GM10266 (cell line): ENCODE measurements around the gene GJC1.

ENCODE experiments used
- DNase-seq: peaks from one replicate; pipeline ENCODE4 v3.0.0; 2012; ENCODE audit errors: extremely low spot score
- TF ChIP-seq, protein P1 (sequence below): IDR thresholded peaks from 2 replicates; pipeline ENCODE4 v1.5.1; 2012; ENCODE audit warnings: mild to moderate bottlenecking, low read depth; ENCODE audit not compliant: control insufficient read depth, insufficient read depth; ENCODE audit errors: missing control alignments

The GJC1 gene

DNA sequence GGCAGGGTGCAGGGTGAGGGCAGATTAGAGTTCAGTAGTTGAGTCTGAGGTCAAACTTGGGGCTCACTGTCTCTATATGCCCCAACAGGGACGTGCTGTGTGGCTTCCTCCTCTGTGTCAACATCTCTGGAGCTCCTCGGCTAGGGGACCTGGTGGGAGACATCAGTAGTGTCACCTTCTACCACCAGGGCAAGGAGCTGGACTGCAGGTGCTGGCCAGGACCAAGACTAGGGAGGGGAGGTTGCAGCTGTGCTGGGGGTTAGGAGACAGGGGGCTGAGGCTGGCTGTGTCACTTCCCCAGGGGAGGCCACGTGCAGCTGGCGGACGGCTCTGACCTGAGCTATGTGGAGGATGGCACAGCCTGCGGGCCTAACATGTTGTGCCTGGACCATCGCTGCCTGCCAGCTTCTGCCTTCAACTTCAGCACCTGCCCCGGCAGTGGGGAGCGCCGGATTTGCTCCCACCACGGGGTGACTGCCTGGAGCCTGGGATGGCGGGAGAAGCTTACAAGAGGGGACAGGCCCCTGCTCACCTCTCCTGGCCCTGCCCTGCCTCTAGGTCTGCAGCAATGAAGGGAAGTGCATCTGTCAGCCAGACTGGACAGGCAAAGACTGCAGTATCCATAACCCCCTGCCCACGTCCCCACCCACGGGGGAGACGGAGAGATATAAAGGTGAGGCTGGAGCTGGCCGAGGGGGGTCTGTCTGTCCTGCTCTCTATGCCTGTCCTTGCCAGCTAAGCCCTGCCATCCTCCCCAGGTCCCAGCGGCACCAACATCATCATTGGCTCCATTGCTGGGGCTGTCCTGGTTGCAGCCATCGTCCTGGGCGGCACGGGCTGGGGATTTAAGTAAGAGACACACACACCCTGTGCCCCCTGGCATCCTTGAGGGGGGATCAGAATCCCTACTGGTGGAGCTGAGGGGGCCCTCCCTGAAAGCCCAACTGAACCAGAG lies 52.4 kb downstream of the GJC1 start:
- no peak for DNase-seq
- TF ChIP-seq, protein P1, sequence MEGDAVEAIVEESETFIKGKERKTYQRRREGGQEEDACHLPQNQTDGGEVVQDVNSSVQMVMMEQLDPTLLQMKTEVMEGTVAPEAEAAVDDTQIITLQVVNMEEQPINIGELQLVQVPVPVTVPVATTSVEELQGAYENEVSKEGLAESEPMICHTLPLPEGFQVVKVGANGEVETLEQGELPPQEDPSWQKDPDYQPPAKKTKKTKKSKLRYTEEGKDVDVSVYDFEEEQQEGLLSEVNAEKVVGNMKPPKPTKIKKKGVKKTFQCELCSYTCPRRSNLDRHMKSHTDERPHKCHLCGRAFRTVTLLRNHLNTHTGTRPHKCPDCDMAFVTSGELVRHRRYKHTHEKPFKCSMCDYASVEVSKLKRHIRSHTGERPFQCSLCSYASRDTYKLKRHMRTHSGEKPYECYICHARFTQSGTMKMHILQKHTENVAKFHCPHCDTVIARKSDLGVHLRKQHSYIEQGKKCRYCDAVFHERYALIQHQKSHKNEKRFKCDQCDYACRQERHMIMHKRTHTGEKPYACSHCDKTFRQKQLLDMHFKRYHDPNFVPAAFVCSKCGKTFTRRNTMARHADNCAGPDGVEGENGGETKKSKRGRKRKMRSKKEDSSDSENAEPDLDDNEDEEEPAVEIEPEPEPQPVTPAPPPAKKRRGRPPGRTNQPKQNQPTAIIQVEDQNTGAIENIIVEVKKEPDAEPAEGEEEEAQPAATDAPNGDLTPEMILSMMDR, result no peak

DNA sequence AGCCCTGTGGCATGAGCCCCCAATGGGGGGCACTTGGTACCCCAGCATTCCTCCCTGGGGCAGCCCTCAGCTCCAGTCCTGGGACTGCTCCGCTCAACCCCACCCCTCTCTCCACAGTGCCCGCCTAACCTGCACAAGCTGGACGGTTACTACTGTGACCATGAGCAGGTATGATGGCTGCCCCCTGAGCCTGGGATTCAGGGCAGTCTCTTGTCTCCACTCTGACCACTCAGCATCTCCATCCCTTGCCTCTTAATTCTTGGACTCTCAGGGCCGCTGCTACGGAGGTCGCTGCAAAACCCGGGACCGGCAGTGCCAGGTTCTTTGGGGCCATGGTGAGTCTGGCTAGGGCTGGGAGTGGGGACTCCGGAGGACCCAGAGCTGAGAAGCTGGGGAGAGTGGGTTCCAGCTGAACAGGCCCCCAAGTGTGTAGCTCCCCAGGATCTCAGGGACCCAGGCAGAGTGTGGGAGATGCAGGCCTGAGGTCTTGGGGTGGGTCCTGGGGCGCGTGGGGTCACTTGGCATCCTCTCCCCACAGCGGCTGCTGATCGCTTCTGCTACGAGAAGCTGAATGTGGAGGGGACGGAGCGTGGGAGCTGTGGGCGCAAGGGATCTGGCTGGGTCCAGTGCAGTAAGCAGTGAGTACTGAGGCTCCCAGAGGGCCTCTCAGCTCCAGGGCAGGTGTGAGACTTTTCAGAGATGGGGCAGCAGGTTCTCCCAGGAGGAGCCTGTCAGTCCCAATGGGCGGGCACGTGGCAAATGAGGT lies 53.3 kb downstream of the GJC1 start:
- TF ChIP-seq, protein P1, result no peak
- no peak for DNase-seq

DNA sequence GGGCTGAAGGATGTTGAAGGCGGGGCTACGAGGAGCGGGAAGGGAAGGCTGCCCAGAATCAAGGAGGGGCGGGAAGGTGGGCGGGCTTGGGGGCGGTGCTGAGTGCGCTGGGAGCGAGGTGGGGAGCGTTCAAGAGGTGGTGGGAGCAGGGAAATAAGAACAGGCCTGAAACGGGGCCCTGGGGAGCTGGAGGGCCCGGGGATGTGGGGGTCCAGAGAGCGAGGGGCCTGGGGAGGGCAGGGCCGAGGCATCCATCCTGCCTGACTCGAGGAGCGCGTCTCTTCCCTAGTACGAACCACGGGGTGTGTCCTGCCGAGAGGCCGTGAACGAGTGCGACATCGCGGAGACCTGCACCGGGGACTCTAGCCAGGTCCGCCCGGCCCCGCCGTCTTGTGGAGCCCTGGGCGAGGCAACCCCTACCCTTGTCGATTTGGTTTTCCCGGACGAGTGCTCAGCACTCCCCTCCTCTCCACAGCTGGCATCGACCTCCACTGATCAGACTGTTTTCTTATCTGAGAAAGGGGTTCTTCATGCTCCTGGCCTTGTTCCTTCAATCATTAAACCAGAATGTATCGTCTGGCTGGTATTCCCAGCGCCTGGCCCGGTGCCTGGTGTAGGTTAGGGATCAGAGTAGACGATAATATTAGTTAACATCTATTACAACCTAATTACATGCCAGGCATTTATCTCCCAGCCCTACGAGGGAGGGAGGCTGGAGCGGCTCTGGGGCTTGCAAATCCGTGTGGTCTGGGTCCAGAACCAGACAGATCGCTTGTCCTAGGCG lies 54.1 kb downstream of the GJC1 start:
- TF ChIP-seq, protein P1, result no peak
- no peak for DNase-seq

GRCh38 chr17:44775136-44775837 lies 54.8 kb downstream of the GJC1 start:
- DNase-seq, result peak; percentile 98
- TF ChIP-seq, protein P1, result no peak

DNA sequence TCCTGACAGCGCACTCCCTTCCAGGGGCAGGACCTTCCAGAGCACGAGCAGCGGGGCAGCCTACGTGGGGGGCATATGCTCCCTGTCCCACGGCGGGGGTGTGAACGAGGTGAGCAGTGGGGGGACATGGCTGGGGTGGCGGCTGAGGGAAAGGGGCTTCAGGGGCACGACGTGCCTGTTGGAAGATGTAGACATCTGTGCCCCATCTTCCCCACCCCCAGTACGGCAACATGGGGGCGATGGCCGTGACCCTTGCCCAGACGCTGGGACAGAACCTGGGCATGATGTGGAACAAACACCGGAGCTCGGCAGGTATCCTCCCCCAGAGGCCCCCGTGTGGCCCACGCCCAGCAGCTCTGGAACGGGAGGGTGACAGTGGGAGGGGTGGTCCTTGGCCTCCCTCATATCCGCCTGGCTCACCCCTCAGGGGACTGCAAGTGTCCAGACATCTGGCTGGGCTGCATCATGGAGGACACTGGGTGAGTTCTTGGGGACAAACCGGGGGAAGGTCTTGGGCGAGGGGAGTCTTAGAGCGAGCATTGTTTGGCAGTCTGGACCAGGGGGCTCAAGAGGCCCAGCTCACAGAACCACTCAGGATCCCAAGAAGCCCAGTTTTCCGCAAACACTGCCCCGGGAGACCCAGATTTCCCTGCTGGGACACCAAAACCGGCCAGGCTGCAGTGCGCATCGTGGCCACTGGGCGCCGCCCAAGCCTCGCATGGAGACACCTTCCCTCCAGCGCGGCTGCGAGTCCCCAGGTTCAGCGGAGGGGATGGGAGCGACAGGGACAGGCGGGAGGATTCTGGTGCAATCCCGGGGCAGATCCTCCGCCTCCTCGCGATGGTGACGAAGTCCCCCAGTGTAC lies 55.6 kb downstream of the GJC1 start:
- TF ChIP-seq, protein P1, result peak; percentile 100
- peak; percentile 89 for DNase-seq

DNA sequence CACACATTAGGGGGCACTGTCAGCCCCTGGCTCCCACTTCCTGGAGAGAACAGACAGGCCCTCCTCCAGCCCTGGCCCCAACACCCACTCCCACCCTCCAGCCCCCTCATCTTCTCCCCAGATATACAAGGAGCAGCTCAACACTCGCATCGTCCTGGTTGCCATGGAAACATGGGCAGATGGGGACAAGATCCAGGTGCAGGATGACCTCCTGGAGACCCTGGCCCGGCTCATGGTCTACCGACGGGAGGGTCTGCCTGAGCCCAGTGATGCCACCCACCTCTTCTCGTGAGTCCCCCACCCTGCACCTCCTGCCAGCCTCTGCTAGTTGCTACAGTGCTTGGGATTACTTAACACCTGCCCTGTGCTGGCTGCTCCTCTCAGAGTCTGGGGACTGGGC lies 56.9 kb downstream of the GJC1 start:
- DNase-seq, result no peak
- TF ChIP-seq, protein P1, result no peak
